ENCODE measurements around the gene MTUS2. TPM values are rescaled to one million over a fixed set of nuclear protein-coding genes. Genes with fewer than 3 reads are reported as not detected.

Gene MTUS2
- total and polyA plus RNA-seq, 9 of the 15 experiments (the other 6 are each of a cell fraction or from before 2014, with no cell fraction given), result 0.01 to 0.28 (median 0.06) TPM; not detected in 1

- no peaks in the 10 kb centered on the region; a peak in 1 of 5 replicates for H3K4me1 ChIP-seq (replicated peaks in 1 of 2; ENCODE audit: control insufficient read depth in 2 of 2, insufficient read depth in 2 of 2, low read length in 2 of 2)
- H3K9me3 ChIP-seq (replicated peaks; ENCODE audit: control insufficient read depth, insufficient read depth, low read depth, low read length), result no peaks in the 10 kb centered on the region
- H4K20me1 ChIP-seq (replicated peaks; ENCODE audit: control insufficient read depth, insufficient read depth, low read length), result no peaks in the 10 kb centered on the region
- no peaks in the 10 kb centered on the region for H3K9me1 ChIP-seq (ENCODE audit: control insufficient read depth, insufficient read depth, low read length)
- no peak for FAIRE-seq
- no peaks in the 10 kb centered on the region for H3K79me2 ChIP-seq (ENCODE audit: control insufficient read depth, insufficient read depth, low read length)
- no peak for TF ChIP-seq ZNF140 (CRISPR knock-in tag; IDR thresholded peaks at IDR 0.05)
- no peak for TF ChIP-seq ZZZ3 (IDR thresholded peaks at IDR 0.05)
- peak; percentile 26 to 34 (median 26); a peak in 3 of 6 replicates for TF ChIP-seq CTCF (IDR thresholded peaks at IDR 0.05 in 2 of 3, conservative IDR thresholded peaks at IDR 0.05 in 1 of 3; ENCODE audit: insufficient read depth in 2 of 3, low read depth in 1 of 3, low read length in 3 of 3)
- TF ChIP-seq RAD21 (CRISPR knock-in tag; conservative IDR thresholded peaks at IDR 0.05 in 1 of 2, IDR thresholded peaks at IDR 0.05 in 1 of 2), result peak in 1 of 2 experiments; percentile 24; a peak in 1 of 4 replicates
- TF ChIP-seq SMC3 (conservative IDR thresholded peaks at IDR 0.05; ENCODE audit: insufficient read depth, low read depth, low read length), result 0 out of 2 replicates have a peak, but pooled peaks have one; percentile 8
- TF ChIP-seq ARHGAP35 (IDR thresholded peaks at IDR 0.05; ENCODE audit: partially characterized antibody), result no peak
- no peak for TF ChIP-seq CUX1 (CRISPR knock-in tag; IDR thresholded peaks at IDR 0.05)
- no peak for DNase-seq (ENCODE audit: extremely low read depth in 1 of 4, low spot score in 3 of 4)
- H3K27me3 ChIP-seq (ENCODE audit: control insufficient read depth in 2 of 2, insufficient read depth in 2 of 2, low read length in 2 of 2), result no peaks in the 10 kb centered on the region; a peak in 2 of 5 replicates
- no peak overlapping the region for H3K27ac ChIP-seq (ENCODE audit: extremely low read depth, low read depth, low read length)
- H3K36me3 ChIP-seq (ENCODE audit: control insufficient read depth, insufficient read depth, low read length), result no peaks in the 10 kb centered on the region
- H2AFZ ChIP-seq (ENCODE audit: low read depth, low read length), result no peak overlapping the region
- 0% methylated on average over 2 of the region's 3 CpGs for WGBS (ENCODE audit: insufficient coverage, low coverage, missing lambda C conversion rate)
- intact Hi-C loops (cut with micrococcal nuclease), result no loop called here
- no peak overlapping the region for H3K9ac ChIP-seq (ENCODE audit: insufficient read depth in 1 of 2, low read depth in 2 of 2, low read length in 2 of 2)
- no peak; the same call in 2 of the 3 replicates for ATAC-seq
- in situ Hi-C loops (cut with MboI), result no loop called here
- H3K4me3 ChIP-seq, result no peak overlapping the region
- no peak overlapping the region for H3K4me2 ChIP-seq (ENCODE audit: insufficient read depth, low read length)
- CTCF ChIA-PET (ENCODE audit: low intra/inter-chr PET ratio), result no interaction called here
- POLR2A ChIA-PET, result no interaction called here
- no TSS peak for BruUV-seq (replicated peaks)
These were observed 577.1 kb downstream of the MTUS2 start for GRCh38 chr13:29397265-29397664.

Data from K562 (cell line).